ENCODE results near the gene HRG.
"Not testable (repeated sequence)": the region's sequence is repeated elsewhere in the genome, so short reads cannot be mapped to it uniquely, and the experiment has no call there.

The HRG gene, protein sequence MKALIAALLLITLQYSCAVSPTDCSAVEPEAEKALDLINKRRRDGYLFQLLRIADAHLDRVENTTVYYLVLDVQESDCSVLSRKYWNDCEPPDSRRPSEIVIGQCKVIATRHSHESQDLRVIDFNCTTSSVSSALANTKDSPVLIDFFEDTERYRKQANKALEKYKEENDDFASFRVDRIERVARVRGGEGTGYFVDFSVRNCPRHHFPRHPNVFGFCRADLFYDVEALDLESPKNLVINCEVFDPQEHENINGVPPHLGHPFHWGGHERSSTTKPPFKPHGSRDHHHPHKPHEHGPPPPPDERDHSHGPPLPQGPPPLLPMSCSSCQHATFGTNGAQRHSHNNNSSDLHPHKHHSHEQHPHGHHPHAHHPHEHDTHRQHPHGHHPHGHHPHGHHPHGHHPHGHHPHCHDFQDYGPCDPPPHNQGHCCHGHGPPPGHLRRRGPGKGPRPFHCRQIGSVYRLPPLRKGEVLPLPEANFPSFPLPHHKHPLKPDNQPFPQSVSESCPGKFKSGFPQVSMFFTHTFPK

DNA sequence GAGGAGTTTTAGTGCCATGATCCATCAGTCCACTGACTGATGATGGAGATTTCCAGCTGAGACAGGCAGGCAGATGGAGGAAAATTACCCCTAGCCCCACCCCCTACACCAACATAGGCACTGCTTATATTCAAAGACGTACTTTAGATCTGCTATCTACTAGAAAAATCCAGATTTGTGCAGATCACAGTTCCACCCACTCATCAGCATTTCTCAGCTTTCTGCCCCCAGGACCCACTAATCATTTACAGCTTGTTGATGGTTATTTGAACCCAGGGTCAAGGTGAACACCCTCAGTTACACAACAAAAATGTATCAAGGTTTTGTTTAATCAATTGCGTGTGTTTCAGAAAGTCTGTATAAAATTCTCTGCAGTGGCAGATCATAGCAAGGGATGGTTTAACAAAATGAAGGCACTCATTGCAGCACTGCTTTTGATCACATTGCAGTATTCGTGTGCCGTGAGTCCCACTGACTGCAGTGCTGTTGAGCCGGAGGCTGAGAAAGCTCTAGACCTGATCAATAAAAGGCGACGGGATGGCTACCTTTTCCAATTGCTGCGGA, at the start of gene HRG:
TSS of gene HRG (plus strand) at position 390 of the 564 bp plus-strand sequence. CDS start at position 408, 18 bp downstream.
- DNase-seq (ENCODE audit: low read depth), result no peak

DNA sequence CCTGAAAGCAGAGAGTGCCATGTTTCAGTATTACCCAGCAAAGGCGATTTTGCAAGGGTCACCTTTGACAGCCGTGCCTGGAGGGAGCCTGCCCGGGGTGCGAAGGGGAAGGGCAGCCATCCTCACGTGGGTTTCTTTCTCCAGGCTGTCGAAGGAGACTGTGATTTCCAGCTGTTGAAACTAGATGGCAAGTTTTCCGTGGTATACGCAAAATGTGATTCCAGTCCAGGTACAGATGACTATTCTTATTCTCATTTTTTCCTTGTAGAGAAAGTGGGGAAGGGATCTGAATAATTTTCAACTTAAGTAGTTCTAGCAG, 49.6 kb upstream of the HRG start:
- no peak for DNase-seq (ENCODE audit: low read depth)

DNA sequence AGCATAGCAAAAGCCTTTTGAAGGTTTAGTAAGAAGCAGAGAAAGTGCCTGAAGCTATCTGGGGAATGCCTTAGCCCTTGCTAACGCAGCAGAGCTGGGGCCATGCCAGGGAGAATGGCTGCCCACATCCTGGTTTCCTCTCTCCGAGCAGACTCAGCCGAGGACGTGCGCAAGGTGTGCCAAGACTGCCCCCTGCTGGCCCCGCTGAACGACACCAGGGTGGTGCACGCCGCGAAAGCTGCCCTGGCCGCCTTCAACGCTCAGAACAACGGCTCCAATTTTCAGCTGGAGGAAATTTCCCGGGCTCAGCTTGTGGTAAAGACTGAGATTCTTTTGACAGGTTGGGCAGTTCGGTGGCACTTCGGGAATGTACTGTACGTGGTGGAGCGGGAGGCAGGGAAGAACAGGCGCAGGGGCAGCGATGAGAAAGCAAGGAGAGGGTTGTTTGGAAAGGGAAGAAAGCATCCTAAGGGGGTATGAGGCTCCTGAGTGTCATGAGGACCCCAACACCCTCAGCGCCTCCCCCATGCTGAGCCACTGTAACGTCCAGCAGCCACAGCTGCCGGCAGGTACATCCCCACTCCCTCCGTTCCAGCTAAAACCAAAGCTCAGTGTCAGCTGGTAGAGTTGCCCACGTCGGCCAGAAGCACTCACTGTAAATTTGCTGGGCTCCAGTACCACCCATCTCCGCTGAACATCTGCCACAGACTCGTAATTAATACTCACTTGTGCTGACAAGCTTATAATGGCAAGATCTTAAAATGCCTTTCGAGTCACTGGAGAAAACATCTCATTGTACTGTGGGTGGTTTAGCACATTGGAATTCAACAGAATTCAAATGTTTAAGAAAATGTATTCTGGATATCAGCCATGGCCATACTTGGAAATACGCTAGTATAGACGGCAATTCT, 48.5 kb upstream of the HRG start:
- DNase-seq (ENCODE audit: low read depth), result peak; percentile 95

DNA sequence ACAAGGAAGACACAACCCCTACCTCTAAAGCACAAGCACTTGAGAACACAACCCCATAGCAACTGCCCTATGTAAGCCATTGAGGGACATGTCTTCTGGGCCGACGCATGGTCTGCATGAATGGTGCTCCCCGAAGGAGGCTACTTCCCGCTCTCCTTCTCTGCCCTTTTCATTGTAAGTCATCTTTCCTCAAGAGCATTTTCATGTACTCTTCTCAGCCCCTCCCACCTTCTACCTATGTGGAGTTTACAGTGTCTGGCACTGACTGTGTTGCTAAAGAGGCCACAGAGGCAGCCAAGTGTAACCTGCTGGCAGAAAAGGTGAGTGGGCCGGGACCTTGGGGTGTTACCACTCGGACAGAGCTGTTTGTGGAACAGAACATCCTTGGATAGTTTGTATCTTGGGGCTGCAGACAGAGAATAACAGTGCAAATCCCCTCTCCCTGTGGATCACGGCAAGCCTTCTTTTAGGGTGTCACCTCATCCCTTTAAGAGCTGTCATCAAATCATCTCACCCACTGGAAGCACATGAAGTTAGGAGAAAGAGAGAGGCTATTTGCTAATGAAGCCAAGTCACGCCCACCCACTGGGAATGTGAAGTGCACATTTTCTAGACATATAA, 47.4 kb upstream of the HRG start:
- no peak for DNase-seq (ENCODE audit: low read depth)

DNA sequence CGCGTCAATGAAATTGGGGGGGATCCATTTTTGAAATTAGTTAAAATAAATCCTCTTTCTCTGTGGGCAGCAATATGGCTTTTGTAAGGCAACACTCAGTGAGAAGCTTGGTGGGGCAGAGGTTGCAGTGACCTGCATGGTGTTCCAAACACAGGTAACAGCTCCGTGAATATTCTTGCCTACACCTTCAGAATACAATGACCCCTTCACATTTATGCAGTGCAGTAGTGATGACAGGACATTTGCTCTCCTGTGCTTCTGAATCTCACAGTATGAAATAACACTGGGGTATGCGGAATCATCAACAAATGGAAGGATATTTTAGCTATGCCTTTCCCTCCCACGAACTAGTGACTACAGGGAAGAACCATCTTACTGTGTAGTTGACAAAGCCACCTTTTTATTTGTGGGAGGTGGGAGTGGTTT, 46.0 kb upstream of the HRG start:
- no peak for DNase-seq (ENCODE audit: low read depth)

DNA sequence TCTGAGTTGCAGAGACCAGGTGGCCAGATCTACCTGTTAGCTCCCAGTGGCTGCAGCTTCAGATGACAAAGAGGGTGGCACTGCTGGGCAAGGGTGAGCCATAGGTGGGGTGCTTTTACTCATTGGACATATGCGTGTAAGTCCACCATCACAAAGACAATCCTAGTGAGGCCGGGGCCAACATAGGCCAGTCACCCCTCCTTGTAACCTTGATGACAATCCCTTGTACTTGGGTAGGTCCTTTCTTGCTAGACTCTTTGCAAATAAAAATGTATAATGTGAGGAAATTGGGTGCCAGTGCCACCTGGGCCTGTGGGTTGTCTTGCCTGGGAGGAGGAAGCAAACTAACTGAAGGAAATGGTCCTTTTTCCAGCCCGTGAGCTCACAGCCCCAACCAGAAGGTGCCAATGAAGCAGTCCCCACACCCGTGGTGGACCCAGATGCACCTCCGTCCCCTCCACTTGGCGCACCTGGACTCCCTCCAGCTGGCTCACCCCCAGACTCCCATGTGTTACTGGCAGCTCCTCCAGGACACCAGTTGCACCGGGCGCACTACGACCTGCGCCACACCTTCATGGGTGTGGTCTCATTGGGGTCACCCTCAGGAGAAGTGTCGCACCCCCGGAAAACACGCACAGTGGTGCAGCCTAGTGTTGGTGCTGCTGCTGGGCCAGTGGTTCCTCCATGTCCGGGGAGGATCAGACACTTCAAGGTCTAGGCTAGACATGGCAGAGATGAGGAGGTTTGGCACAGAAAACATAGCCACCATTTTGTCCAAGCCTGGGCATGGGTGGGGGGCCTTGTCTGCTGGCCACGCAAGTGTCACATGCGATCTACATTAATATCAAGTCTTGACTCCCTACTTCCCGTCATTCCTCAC, 45.4 kb upstream of the HRG start:
- no peak for DNase-seq (ENCODE audit: low read depth)

DNA sequence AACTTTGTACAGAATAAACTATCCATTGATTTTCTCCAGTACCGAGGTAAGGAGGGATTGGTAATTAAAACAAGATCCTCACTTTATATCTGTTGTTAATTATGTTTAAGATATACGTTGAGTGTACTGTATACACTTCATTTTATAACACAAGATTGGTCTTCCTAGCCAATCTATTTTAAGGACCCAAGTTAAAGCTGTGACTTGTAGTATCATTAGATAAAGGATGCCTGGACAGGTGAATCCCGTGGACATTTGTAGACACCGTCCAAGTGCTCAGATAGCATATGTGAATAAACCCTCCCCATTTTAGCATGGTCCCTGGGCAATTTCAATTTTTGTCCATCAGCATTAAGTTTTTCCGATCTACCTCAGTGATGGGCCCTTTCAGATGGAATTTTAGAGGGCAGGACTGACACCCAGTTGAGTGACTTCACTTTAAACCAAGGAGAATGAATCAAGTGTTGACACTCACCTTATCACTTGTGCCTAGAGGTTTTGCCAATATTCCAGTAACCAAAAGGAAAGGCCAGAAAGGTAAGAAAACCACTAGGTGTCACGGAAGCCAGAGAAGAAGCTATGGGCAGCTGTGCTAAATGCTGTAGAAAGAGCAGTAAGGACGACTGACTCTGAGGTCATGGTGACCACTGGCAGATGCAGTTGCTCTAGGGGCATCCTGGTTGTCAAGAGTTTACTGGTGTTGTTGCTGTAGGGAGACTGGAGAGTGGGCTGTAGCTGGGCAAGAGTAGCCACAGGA, 43.7 kb upstream of the HRG start:
- DNase-seq (ENCODE audit: low read depth), result no peak

DNA sequence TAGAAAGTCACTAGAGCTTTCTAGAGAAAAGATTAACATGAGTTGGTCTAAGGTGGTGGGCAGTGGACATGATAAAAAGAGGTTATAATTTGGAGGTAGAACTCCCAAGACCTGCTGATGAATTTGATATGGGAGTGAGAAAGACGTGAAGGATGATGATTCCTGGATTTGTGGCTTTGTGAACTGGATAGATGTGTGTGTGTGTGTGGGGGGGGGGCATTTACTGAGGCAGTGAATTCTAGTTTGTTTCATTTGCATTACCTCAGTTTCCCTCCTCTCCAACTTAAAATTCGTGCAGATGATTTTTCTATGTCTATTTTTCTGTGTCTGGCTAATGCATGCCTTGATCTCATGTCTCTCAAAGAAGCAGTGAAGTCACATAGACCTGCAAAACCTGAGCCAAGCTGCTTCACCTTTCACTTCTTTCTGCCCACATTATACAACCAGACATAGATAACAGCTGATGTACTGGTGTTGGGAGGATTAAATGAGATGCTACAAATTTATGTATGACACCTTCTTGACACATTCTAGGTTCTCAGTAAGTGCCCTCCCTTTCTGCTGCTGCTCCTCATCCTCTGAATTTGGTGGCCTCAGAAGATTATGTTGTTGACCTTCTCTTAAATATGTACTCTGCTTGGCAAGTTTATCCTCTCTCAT, 43.0 kb upstream of the HRG start:
- DNase-seq (ENCODE audit: low read depth), result no peak

DNA sequence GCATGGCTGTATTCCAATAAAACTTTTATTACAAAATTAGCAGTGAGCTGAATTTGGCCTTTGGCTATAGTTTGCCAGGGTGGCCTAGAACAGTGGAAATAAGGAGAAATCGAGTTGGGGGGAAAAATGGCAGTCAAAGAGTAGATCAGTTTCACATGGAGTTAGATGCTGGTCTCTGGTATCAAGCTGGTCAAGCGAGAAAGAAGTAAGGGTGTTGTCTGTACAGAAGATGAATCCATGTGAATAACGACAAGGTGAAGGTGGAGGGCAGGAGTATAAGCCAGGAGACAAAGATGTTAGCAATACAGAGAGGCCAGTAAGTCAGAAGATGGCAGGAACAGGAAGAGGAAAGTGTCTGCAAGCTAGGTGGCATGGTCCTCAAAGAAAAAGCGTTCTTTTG, 41.2 kb upstream of the HRG start:
- DNase-seq (ENCODE audit: low read depth), result no peak

DNA sequence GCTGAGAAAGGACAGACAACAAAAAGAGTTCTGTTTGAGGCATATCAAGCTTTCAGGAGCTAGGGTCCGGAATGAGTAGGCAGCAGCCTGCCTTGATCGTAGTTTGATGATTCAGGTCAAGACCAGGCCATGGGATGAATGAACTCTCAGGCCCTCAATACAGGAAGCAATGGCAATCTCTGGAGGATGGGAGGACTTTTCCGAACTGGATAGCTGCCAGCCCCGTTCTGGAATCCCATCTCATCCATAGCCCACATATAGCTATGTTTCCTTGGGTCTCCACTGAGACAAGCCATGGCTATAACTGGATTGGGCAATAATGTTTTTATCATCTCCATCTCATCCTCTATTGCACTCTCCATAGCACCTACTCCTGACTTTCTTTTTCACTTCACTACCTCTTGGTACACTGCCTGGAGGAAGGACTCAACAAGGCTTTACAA, 40.2 kb upstream of the HRG start:
- no peak for DNase-seq (ENCODE audit: low read depth)

DNA sequence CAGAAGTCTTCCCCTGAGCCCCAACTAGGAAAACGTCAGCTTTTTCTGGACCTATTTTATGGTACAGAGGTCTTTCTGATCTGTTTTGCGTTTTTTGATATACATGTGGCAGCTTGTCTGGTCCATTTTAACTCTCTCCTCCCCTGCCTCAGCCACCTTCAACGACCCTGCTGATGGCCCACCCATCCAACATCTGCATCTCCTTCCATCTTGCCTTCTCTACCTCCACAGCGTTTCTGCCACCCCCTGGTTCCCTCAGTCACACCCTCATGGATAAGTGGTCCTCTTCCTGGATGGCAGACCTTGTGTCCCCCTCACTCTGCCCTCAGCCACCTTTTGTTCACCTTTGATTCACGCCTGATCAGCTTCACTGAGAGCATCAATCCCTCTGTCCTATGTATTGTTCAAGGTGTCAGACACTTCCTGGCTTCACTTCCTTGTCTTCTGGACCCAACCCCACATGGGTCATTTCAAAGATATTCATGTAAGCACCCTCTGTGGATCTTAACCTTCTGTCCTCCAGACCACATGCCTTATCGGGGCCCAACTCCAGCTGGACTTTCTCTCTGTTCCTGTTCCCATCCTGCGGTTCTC, 39.5 kb upstream of the HRG start:
- DNase-seq (ENCODE audit: low read depth), result no peak

DNA sequence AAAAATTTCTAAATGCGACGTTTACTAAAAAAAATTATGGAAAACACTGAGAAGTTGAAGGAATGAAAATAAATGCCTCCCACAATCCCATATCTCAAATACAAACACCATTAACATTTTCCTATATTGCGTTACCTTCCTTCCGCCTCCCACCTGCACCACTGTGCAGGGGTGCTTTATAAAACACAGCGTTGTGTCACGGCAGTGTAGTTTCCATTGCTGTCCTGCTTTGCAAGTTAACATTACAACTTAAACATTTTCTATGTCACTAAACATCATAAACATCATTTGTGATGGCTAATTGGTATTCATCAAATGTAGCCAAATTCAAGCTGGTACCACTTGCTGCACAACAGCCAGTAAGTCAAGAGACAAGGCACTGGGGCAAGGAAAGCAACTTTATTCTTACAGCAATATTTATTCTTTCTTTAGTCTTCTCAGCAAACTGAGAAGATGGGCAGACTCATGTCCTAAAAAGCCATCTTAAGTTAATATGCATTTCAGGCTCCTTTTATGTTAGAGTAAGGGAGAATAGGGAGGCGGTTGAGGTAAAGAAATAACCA, 37.9 kb upstream of the HRG start:
- DNase-seq (ENCODE audit: low read depth), result no peak

DNA sequence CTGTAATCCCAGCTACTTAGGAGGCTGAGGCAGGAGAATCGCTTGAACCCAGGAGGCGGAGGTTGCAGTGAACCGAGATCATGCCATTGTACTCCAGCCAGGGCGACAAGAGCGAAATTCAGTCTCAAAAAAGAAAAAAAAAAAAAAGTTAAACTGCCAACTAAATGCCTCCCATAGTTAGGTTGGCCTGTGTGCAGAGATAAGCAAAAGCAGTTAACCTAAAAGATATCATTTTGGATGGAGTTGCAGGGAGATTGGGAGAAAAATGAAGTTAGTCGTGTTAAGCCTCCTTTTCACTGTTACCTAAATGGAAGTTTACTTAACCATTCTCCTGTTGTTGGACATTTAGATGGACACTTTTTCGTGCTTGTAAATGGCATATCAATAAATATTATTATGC, 37.1 kb upstream of the HRG start:
- no peak for DNase-seq (ENCODE audit: low read depth)

DNA sequence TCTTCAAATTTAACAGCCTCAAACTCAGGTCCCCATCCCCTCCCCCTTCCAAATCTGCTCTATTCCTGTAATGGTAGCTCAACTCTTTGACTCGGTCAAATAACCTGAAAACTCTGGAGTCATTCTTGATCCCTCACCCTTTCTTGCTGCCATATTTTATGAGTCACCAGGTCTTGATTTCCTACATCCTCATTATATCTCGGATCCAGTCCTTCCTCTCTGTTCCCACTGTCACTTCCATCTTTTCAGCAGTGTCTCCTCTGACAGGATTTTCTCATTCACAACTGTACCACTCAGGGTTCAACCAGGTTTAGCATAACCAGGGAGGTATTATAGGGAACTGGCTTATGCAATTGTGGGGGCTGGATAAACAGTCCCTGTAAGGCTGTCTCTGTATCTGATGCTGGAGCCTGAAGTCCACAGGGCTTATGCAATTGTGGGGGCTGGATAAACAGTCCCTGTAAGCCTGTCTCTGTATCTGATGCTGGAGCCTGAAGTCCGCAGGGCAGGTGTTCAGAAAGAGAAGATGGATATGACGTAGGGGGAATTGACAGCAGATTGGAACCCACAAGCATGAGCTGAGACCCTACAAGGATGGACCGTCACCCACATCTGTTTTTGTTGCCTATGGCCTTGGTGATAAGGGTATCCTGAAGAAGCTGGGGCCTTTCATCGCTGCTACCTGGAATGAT, 34.7 kb upstream of the HRG start:
- DNase-seq (ENCODE audit: low read depth), result no peak

DNA sequence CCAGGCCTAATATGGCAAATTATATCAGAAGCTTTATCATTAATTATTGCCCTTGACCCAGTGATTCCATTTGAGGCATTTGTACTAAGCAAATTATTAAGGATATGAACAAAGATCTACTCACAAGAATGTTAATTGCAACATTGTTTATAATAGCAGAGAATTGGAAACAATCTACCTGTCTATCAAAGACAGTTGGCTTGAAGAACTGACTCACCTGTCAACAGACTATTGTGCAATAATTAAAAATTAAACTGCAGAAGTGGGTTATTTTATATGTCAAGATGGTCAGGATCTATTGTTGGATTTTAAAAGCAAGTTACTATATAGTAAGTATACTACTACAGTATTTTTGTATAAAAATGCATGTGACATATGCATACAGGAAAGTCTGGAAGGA, 32.3 kb upstream of the HRG start:
- DNase-seq (ENCODE audit: low read depth), result no peak

DNA sequence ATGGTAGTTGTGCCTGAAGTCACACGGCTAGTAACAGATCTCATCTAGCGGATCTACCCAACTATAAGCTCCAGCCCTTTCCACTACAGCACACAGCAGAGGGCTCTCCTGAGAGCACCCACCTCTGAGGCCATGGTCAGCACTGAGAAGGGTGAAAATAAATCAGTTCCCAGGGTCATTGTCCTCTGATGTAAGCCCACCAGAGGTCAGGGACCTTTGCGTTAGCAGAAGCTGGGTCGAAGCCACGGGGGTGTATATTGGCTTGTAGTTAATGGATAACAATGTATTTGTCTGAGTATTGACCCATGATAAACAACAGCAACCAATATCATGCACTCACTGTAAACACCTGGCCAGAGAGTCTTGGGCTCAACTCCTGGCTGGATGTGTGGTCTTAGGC, 31.6 kb upstream of the HRG start:
- not testable (repeated sequence) for DNase-seq (ENCODE audit: low read depth)

DNA sequence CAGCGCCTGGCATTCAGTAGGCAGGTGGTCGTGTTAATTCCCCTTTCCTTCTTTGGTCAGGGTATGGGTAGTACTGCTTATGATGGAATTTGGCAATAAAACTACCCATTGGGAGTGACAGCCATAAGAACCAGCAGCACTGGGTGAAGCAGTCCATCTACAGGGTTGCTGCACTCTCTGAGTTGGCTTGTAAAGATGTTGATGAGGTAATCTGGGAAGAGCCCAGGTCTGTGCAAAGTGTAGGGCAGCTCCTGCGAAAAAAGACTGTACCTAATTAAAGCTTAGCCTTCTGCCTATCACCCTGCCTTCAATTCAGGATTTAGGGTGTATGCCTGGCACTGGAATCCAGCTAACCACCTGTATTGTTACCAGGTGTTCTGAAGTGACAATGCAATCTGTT, 30.3 kb upstream of the HRG start:
- no peak for DNase-seq (ENCODE audit: low read depth)

DNA sequence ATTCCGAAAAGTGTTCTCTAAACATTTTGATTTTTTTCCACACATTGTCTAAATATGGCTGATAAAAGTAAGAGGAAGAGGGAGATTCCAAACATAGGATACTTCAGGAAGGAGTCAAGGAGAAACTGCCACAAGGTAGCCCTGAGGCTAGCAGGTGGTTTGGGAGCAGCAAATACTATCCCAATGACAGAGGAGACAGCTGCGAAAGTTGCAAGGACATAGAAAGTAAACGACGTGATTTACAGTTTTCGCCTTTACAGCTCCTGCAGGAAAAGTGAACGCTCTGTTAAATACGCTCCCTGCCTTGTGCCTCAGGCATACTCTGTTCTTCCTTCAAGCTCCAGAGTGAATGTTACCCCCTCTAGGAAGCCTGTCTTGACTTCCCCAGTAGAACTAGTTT, 29.3 kb upstream of the HRG start:
- no peak for DNase-seq (ENCODE audit: low read depth)

DNA sequence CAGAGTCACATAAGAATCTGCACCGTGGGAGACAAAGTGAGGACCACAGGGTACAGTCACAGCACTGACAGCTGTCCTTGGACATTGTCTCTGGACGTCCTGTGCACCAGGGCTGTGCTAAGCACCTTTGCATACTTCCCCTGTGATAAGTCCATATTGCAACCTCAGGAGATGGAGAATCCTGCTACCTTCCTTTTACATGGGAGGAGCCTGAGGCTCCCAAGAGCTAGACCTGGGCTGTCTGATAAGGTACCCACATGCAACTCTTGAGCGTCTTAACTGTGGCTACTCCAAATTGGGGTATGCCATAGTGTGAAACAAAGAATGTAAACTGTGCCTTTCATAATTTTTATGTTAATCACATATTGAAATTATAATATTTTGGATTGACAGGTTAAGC, 28.1 kb upstream of the HRG start:
- no peak for DNase-seq (ENCODE audit: low read depth)

Measured in fibroblast of the conjunctiva (primary cell).